ENCODE measurements around the gene LASP1NB.
A peak's percentile ranks its signal among the peaks of the same experiment; 100 is the strongest.
"Not testable (repeated sequence)": the region's sequence is repeated elsewhere in the genome, so short reads cannot be mapped to it uniquely, and the experiment has no call there.

LASP1NB gene

GRCh38 chr17:38897671-38898290 is 27.6 kb upstream of the LASP1NB start:
- DNase-seq: no peak

- DNase-seq: no peak
Observed at GRCh38 chr17:38898291-38898679, 27.1 kb upstream of the LASP1NB start.

DNA sequence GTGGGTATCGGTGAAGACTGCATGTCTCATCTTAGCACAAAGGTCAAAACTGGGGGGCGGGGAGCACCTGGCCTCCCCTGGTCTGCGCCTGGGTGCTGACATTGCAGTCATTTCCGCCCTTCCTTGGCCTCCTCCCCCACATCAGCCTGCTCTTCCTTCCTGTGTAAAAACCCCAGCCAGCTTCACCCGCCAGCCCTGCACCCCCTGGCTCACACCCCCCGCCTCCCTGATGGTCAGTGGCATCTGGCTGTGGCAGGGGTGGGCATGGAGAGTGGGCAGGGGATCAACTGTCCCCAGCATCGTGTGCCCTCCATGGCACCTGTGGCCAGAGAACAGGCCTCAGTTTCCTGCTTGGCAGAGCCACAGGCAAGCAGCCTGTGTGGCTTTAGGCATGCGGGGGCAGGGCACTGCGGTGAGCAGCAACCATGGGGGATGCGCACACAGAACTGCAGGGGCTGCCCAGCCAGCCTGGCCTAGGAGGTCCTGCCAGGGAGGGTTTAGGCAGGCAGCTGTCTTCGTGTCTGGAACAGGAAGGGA is 26.5 kb upstream of the LASP1NB start:
- no peak for DNase-seq

DNA sequence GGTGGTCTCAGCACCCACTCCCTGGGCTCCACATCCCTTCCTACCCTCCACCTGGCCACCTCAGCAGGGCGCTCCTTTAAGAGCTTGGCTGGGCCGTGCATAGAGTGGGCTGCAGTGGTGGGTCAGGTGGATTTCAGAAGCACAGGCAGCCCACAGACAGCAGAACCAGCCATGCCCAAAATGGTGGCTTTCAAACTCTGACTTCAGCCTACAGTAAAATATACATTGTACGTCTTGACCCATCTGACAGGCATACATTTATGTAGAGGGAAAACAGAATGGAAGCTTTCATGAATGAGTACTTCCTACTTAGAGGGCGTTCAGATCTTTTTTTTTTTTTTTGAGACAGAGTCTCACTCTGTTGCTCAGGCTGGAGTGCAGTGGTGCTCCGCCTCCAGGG is 26.0 kb upstream of the LASP1NB start:
- no peak for DNase-seq

- no peak for DNase-seq
Observed at GRCh38 chr17:38900978-38901656, 24.3 kb upstream of the LASP1NB start.

DNA sequence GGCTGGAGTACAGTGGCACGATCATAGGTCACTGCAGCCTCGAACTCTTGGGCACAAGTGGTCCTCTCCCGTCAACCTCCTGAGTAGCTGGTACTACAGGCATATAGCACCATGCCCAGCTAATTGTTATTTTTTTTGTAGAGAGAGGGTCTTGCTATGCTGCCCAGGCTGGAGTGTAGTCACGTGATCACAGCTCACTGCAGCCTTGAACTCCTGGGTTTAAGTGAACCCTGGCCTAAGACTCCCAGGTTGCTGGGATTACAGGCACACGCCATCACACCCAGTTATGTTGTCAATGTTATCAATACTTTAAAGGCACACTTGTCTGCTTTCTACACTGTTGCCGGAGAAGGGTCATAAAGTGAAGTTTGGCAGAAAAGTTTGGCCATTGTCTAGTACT is 22.0 kb upstream of the LASP1NB start:
- DNase-seq: no peak

DNA sequence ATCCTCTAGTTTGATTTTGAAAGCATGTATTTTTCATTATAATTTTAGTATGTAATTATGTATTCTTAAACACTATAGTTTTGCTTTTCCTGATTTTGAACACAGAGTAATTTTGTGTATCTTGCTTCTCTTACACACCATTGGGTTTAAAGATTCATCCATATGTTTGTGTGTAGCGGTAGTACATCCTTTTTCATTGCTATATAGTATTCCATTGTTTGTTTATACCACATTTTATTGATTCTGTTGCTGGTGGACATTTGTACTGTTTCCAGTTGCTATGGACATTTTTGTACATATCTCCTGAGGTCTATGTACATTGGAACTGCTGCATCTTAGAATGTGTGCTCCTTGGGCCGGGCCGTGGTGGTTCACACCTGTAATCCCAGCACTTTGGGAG is 20.5 kb upstream of the LASP1NB start:
- DNase-seq: no peak

- DNase-seq: no peak
Observed at GRCh38 chr17:38905375-38905774, 20.0 kb upstream of the LASP1NB start.

- DNase-seq: no peak
Observed at GRCh38 chr17:38906460-38907228, 18.8 kb upstream of the LASP1NB start.

DNA sequence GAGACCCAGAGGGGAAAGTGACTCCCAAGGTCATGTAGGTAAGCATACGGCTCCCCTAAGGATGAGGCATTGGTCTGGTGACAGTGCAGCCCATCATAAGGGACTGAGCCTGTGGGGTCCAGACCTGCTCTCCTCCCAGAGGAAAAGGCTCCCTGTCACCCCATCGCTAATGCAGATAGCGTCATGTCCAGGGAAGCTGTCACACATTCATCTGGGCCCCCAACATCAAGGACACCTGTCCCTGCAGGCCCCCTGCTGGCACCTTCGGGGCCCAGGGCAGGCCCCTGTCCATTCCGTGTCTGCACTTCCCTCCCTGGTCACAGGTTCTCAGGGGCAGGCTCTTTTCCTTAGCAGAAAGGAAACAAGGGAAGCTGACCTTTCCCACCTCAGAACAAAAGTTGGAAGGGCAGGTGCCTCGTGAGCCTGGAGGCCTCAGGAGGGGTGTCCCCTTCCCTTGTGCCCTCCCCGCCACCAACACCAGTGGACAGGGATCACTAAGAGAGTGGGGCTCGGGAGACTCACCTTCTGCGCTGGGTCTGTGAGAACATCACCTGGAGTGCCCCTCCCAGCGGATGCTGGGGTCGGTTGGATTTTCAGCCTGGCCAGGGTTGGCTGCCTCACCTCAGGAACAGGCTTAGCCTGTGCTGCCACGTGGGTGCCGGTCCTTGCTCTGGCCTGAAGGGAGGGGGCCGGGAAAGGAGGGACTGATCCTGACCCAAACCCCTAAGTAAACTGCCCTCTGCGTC is 17.3 kb upstream of the LASP1NB start:
- DNase-seq: no peak

DNA sequence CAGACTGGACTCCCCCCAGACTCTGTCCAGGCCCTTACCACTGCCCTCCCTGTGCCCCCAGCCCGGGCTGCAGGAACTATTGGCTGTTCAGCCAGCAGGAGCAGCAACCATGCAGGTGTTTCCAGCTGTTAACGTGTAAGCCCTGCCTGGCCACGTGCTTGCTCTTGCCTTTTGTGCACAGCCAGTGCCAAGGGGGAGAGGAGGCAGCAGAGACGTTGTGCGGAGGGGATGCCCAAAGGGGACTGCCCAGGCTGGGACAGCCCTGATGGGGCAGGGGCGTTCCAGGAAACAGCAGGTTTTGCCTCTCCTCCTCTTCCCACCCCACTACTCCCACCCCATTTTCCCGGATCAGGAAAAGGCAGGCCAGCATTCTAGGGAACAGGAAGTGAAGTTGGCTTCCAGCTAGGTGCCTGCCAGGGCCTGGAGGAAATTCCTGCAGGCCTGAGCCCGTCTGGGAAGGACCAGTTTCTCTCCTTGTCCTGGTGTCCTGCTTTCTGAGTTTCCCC is 16.7 kb upstream of the LASP1NB start:
- DNase-seq: no peak

DNA sequence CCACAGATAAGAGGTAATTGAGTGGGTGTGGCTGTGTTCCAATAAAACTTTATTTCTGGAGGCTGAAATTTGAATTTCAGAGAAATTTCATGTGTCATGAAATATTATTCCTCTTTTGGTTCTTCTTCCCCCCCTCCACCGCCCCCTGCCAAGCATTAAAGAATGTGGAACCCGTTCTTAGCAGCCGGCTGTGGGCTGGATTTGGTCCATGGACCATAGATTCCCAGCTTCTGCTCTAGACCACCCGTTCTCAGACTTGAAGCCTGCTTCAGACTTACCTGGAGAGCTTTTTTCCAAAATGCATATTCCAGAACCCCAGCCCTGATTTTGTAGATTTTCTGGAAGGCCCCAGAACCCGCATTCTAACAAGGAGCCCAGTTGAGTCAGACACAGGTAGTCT is 15.1 kb upstream of the LASP1NB start:
- no peak for DNase-seq

DNA sequence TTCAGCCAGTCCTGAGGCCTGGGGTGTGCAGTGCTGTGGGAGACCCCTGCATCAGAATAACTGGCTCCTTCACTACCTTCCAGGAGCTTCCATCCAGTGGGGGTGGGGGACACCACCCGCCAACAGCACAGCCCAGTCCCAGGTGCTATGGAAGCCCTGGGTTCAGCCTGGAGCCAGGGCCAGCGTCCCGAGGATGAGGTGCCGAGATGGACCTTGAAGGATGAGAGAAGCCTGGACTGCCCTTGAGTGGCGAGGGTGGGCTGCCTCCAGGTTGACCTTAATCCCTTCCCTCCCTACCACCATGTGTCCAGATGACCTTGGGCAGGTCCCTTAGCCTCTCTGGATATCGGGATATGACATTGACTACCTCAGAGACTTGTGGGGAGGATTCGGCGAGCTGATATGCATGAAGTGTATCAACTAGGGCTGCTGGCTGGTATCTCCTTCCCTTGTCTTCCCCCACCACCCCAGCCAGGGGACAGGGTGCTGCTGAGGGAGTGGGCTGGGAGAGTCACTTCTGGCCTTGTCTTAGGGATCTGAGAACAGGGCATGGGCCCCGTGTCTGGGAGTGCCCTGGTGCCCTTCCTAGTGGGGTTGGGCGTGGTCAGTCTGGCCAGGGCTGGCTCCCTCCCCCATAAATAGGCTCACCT is 14.2 kb upstream of the LASP1NB start:
- DNase-seq: no peak

DNA sequence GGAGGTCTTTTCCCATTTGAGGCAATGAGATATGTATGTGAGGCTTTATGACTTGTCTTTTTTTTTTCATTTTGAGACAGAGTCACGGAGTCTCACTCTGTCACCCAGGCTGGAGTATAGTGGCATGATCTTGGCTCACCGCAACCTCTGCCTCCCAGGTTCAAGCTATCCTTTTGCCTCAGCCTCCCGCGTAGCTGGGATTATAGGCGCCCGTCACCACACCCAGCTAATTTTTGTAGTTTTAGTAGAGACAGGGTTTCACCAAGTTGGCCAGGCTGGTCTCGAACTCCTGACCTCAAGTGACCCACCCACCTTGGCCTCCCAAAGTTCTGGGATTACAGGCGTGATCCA is 13.7 kb upstream of the LASP1NB start:
- DNase-seq: not testable (repeated sequence)

- DNase-seq: no peak
Observed at GRCh38 chr17:38912221-38912813, 13.1 kb upstream of the LASP1NB start.

DNA sequence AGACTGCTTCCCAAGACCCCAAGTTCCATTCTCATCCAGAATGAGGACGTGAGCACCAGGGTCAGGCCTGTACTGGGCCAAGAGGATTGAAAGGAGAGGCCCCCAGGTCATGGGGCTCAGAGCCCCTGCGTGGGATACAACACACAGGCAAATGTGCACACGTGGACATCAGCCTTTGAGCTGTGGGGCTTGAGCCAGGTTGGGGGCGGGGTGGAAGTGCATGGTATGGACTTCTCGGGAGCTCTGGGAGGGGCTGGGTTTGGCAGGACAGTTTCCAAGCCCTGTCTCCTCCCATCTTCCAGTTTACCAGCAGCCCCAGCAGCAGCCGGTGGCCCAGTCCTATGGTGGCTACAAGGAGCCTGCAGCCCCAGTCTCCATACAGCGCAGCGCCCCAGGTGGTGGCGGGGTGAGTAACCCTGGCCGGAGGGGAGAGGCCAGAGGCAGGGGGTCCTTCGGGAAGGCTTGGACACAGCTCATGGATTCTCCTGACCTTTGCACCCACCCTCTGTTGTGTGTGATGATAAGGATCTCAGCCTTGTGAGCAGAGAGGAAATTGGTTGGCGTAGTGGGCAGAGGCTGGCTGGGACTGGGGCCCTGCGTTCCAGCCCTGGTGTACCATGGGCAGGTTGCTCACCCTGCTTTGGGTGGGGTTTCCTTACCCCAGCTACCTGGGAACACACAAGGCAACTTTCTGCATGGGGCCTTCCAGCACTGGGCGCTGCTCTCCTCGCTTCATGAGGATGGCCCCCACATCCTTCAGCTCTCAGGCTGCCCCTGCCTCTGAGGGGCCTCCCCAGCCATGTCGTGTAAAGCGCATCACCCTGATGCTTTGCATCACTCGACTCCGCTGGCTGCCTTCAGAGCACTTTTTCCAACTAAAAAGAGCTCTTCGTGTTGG is 10.4 kb upstream of the LASP1NB start:
- DNase-seq: no peak

- no peak for DNase-seq
Observed at GRCh38 chr17:38915639-38915995, 9.8 kb upstream of the LASP1NB start.

DNA sequence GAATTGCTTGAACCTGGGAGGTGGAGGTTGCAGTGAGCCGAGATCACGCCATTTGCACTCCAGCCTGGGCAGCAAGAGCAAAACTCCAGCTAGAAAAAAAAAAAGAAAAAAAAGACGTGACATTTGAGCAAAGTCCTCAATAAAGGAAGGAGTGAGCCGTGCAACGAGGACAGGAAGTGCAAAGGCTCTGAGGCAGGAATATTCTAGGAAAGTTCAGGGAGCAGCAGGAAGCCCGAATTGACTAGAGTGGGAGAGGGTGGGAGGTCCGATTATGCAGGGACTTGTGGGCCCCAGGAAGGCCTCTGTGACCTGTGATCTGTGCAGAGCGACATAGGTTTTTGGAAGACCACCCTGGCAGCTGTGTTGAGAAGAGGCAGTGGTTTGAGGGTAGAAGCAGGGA is 8.6 kb upstream of the LASP1NB start:
- DNase-seq: no peak

DNA sequence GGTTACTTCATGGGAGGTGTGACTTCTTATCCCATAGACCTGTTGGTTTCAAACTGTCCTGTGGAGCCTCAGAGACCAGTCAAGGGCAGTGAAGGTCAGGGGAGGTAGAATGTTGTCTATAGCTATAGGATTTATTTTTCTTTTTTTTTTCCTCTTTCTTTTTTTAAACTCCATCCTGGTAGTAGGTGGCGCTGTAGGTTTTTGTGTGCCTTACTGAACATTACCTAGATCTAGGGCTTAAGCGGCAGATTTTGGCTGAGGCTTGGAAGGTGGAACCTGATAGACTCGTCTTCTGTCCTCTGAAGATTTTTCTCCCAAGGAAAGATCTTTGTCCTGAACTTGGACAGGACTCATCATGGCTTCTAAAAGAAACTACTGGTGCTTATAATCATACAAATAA is 8.2 kb upstream of the LASP1NB start:
- DNase-seq: peak; percentile 24

- no peak for DNase-seq
Observed at GRCh38 chr17:38918129-38918913, 7.1 kb upstream of the LASP1NB start.
